Measurements from ENCODE around the gene GOLGA6D.
A peak's percentile ranks its signal among the peaks of the same experiment; 100 is the strongest.

DNA sequence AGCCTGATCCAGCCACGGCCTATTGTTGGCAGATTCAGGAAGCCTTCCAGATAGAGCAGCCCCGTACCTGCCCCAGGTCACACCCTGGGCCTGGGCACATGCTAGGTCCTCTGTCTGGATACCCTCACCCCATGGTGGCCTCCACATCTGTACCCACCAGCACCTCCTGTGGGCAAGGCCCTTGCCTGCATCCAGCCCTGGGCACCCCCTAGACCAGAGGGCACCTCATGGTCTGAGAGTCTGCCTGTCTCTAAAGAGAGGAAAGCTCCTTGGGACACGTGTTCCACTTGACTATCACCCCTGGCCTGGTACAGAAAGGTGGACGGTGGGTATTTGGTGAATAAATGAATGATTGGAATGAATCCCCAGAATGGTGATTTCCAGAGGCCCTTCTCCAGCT lies 44.4 kb downstream of the GOLGA6D start:
- TF ChIP-seq, protein P1, sequence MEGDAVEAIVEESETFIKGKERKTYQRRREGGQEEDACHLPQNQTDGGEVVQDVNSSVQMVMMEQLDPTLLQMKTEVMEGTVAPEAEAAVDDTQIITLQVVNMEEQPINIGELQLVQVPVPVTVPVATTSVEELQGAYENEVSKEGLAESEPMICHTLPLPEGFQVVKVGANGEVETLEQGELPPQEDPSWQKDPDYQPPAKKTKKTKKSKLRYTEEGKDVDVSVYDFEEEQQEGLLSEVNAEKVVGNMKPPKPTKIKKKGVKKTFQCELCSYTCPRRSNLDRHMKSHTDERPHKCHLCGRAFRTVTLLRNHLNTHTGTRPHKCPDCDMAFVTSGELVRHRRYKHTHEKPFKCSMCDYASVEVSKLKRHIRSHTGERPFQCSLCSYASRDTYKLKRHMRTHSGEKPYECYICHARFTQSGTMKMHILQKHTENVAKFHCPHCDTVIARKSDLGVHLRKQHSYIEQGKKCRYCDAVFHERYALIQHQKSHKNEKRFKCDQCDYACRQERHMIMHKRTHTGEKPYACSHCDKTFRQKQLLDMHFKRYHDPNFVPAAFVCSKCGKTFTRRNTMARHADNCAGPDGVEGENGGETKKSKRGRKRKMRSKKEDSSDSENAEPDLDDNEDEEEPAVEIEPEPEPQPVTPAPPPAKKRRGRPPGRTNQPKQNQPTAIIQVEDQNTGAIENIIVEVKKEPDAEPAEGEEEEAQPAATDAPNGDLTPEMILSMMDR (conservative IDR thresholded peaks at IDR 0.05; ENCODE audit: low read depth, low read length) = 0 out of 2 replicates have a peak, but pooled peaks have one; percentile 8
- no peak for TF ChIP-seq EZH2 (IDR thresholded peaks at IDR 0.05; ENCODE audit: low read length, unreplicated experiment)
- no peak for TF ChIP-seq EZH2phosphoT487 (IDR thresholded peaks at IDR 0.05; ENCODE audit: borderline replicate concordance, low read length)

Data from PC-3 (cell line).